Gastrocnemius medialis (tissue), 4 donors: ENCODE data around the gene CTIF.

Source experiments
- CTCF ChIP-seq, 5 experiments: fragments of 450-650 bp in 3 of 5; fragments of 200-600 bp in 2 of 5; sonication (generic) in 2 of 5; IDR thresholded peaks in 4 of 5; conservative IDR thresholded peaks in 1 of 5; 1 replicate in 4 of 5; 2 replicates in 1 of 5; pipeline ENCODE4 v1.5.1; 2016 to 2019; ENCODE audit warnings: antibody characterized with exemption in 5 of 5, mild to moderate bottlenecking in 3 of 5, moderate library complexity in 3 of 5
- POLR2A ChIP-seq, 2 donors: fragments of 450-650 bp; IDR thresholded peaks; one replicate each; pipeline ENCODE4 v1.6.1; 2017; ENCODE audit warnings: antibody characterized with exemption in 2 of 2, mild to moderate bottlenecking in 2 of 2, moderate library complexity in 2 of 2

GRCh38 chr18:48565105-48565504, 26.3 kb downstream of the CTIF start:
- no peak for TF ChIP-seq CTCF (IDR thresholded peaks at IDR 0.05 in 4 of 5, conservative IDR thresholded peaks at IDR 0.05 in 1 of 5)
- TF ChIP-seq POLR2A (IDR thresholded peaks at IDR 0.05), result no peak
